GM23248 (cell line): ENCODE measurements around the gene UTS2R. TPM values are rescaled to one million over a fixed set of nuclear protein-coding genes. Genes with fewer than 3 reads are reported as not detected.

Experiments used
- DNase-seq: peaks from one replicate; pipeline ENCODE4 v3.0.0-alpha.2; 2015
- H2AFZ ChIP-seq: fragments of 200-600 bp; sonication (generic); 2 replicates; pipeline ENCODE4 v1.6.1; 2016; ENCODE audit warnings: antibody characterized with exemption
- H3F3A ChIP-seq: fragments of 200-600 bp; sonication (generic); 2 replicates; pipeline ENCODE4 v1.6.1; 2016; ENCODE audit warnings: mild to moderate bottlenecking, antibody characterized with exemption, mixed run types; ENCODE audit not compliant: insufficient read depth
- H3K27ac ChIP-seq: fragments of 200-600 bp; sonication (generic); 2 replicates; pipeline ENCODE4 v1.5.1; 2016; ENCODE audit warnings: mild to moderate bottlenecking
- H3K27me3 ChIP-seq: fragments of 200-600 bp; sonication (generic); replicated peaks from 2 replicates; pipeline ENCODE4 v1.6.1; 2016; ENCODE audit warnings: mild to moderate bottlenecking; ENCODE audit not compliant: insufficient read depth
- H3K36me3 ChIP-seq: fragments of 200-600 bp; sonication (generic); 2 replicates; pipeline ENCODE4 v1.6.1; 2016; ENCODE audit warnings: low read depth, mild to moderate bottlenecking
- H3K4me1 ChIP-seq: fragments of 200-600 bp; sonication (generic); 2 replicates; pipeline ENCODE4 v1.6.1; 2016; ENCODE audit warnings: mild to moderate bottlenecking; ENCODE audit not compliant: insufficient read depth
- H3K4me2 ChIP-seq: fragments of 200-600 bp; sonication (generic); one replicate; pipeline ENCODE4 v1.6.1; 2016; ENCODE audit warnings: mild to moderate bottlenecking; ENCODE audit not compliant: unreplicated experiment
- H3K4me3 ChIP-seq: fragments of 200-600 bp; sonication (generic); 2 replicates; pipeline ENCODE4 v1.5.1; 2016; ENCODE audit warnings: mild to moderate bottlenecking
- H3K79me2 ChIP-seq: fragments of 200-600 bp; sonication (generic); 2 replicates; pipeline ENCODE4 v1.6.1; 2016; ENCODE audit warnings: mild to moderate bottlenecking; ENCODE audit not compliant: insufficient read depth
- H3K9ac ChIP-seq: fragments of 200-600 bp; sonication (generic); 2 replicates; pipeline ENCODE4 v1.6.1; 2016; ENCODE audit warnings: mild to moderate bottlenecking
- H3K9me2 ChIP-seq: fragments of 200-600 bp; sonication (generic); 2 replicates; pipeline ENCODE4 v1.6.1; 2016; ENCODE audit warnings: mixed run types, mild to moderate bottlenecking, moderate library complexity; ENCODE audit not compliant: insufficient read depth
- H3K9me3 ChIP-seq: fragments of 200-600 bp; sonication (generic); one replicate; pipeline ENCODE4 v1.6.1; 2017; ENCODE audit warnings: low read depth
- H4K20me1 ChIP-seq: fragments of 200-600 bp; sonication (generic); 2 replicates; pipeline ENCODE4 v1.6.0; 2016; ENCODE audit not compliant: insufficient read depth
- EZH2 ChIP-seq: fragments of 200-600 bp; sonication (generic); IDR thresholded peaks from 2 replicates; pipeline ENCODE4 v1.6.1; 2018; ENCODE audit warnings: antibody characterized with exemption, mild to moderate bottlenecking; ENCODE audit not compliant: insufficient read depth, poor library complexity, severe bottlenecking
- EZH2phosphoT487 ChIP-seq: fragments of 200-600 bp; sonication (generic); IDR thresholded peaks from 2 replicates; pipeline ENCODE4 v1.6.1; 2018; ENCODE audit warnings: antibody characterized with exemption, moderate library complexity, mild to moderate bottlenecking, low read depth; ENCODE audit not compliant: insufficient read depth
- WGBS, 2 experiments: methylation state at CpG; one replicate each; pipeline ENCODE4 v1.1.6; 2015 to 2017; ENCODE audit warnings: low lambda C conversion rate in 2 of 2, low coverage in 1 of 2; ENCODE audit errors: missing lambda C conversion rate in 2 of 2; 5-methylcytosine and 5-hydroxymethylcytosine counted together
- in situ Hi-C: fragments of 300-500 bp; cut with MboI; formaldehyde crosslinking; loops from 2 replicates; pipeline ENCODE4 v1.15.0; 2020
- polyA plus RNA-seq: library from polyadenylated mRNA; unstranded; fragments of >200 nt; fragmentation: Nextera tagmentation; extraction: Ambion mirVana; gene quantifications from 2 replicates; pipeline ENCODE4 v1.2.1, GENCODE V29; 2016
- total RNA-seq: library from RNA; depleted of rRNA; stranded (reverse); fragments of >200 nt; shearing (Covaris generic); gene quantifications from 2 replicates; pipeline ENCODE4 v1.2.3, GENCODE V29; 2014

Gene UTS2R
- total and polyA plus RNA-seq, 2 experiments from 2014 or later = not detected

- TF ChIP-seq EZH2 = no peak
- TF ChIP-seq EZH2phosphoT487 = no peak
- Histone ChIP-seq H3K9me2 (no peaks in the 10 kb centered on the region), H3K9ac (no peak overlapping the region), H3F3A (peaks cover 7% of the 10 kb centered on the region; the same call in 1 of the 2 replicates), H2AFZ (no peak overlapping the region), H3K4me1 (no peaks in the 10 kb centered on the region), H3K4me2 (no peak overlapping the region), H3K79me2 (no peaks in the 10 kb centered on the region), H3K9me3 (no peaks in the 10 kb centered on the region), H4K20me1 (no peaks in the 10 kb centered on the region), H3K27ac (no peak overlapping the region), H3K27me3 (peaks cover 22% of the 10 kb centered on the region), H3K36me3 (no peaks in the 10 kb centered on the region), H3K4me3 (no peak overlapping the region)
- 92 to 95% methylated on average over 5 to 11 of the region's 11 CpGs for WGBS, 2 experiments
- no peak for DNase-seq
- in situ Hi-C loops = no loop called here
Measured at GRCh38 chr17:82382933-82383255, 11.3 kb downstream of the UTS2R start.

GRCh38 chr17:82383411-82383810 lies 11.8 kb downstream of the UTS2R start:
- in situ Hi-C loops = no loop called here
- Histone ChIP-seq H3K9ac (no peak overlapping the region), H3K36me3 (no peaks in the 10 kb centered on the region), H3K4me2 (no peak overlapping the region), H2AFZ (no peak overlapping the region), H4K20me1 (no peaks in the 10 kb centered on the region), H3K79me2 (no peaks in the 10 kb centered on the region), H3F3A (peaks cover 7% of the 10 kb centered on the region; the same call in 1 of the 2 replicates), H3K4me1 (no peaks in the 10 kb centered on the region), H3K27ac (no peak overlapping the region), H3K9me2 (no peaks in the 10 kb centered on the region), H3K4me3 (no peak overlapping the region), H3K27me3 (peaks cover 17% of the 10 kb centered on the region), H3K9me3 (no peaks in the 10 kb centered on the region)
- TF ChIP-seq EZH2 = no peak
- TF ChIP-seq EZH2phosphoT487 = no peak
- WGBS, 2 experiments = 58 to 63% methylated on average over 17 to 18 of the region's 18 CpGs
- DNase-seq = no peak

GRCh38 chr17:82384051-82384729 lies 12.6 kb downstream of the UTS2R start:
- Histone ChIP-seq H3K9ac (no peak overlapping the region), H3K36me3 (no peaks in the 10 kb centered on the region), H3F3A (peaks cover 7% of the 10 kb centered on the region; the same call in 1 of the 2 replicates), H3K4me2 (no peak overlapping the region), H3K4me1 (no peaks in the 10 kb centered on the region), H3K27ac (no peak overlapping the region), H3K27me3 (peaks cover 12% of the 10 kb centered on the region), H3K9me2 (no peaks in the 10 kb centered on the region), H3K4me3 (no peak overlapping the region), H3K9me3 (no peaks in the 10 kb centered on the region), H3K79me2 (no peaks in the 10 kb centered on the region), H4K20me1 (no peaks in the 10 kb centered on the region), H2AFZ (no peak overlapping the region)
- in situ Hi-C loops = no loop called here
- 75% methylated on average over 22 of the region's 22 CpGs for WGBS, 2 experiments
- DNase-seq = no peak
- no peak for TF ChIP-seq EZH2phosphoT487

GRCh38 chr17:82384730-82385481 lies 13.3 kb downstream of the UTS2R start:
- Histone ChIP-seq H3K36me3 (no peaks in the 10 kb centered on the region), H3K9ac (no peak overlapping the region), H3K27me3 (peaks cover 12% of the 10 kb centered on the region), H3K9me2 (no peaks in the 10 kb centered on the region), H3K4me2 (no peak overlapping the region), H3K9me3 (no peaks in the 10 kb centered on the region), H3K4me1 (no peaks in the 10 kb centered on the region), H3K27ac (no peak overlapping the region), H3K79me2 (no peaks in the 10 kb centered on the region), H2AFZ (no peak overlapping the region), H3K4me3 (no peak overlapping the region), H3F3A (peaks cover 7% of the 10 kb centered on the region; the same call in 1 of the 2 replicates), H4K20me1 (no peaks in the 10 kb centered on the region)
- in situ Hi-C loops = no loop called here
- 48 to 52% methylated on average over 23 to 26 of the region's 26 CpGs for WGBS, 2 experiments
- DNase-seq = peak; percentile 79
- TF ChIP-seq EZH2 (no peak), EZH2phosphoT487 (no peak)
